ENCODE results near the gene POLD1. TPM values are rescaled to one million over a fixed set of nuclear protein-coding genes. Genes with fewer than 3 reads are reported as not detected.

POLD1 gene
- total RNA-seq, 1 donor from 2014 or later: 19.8 TPM

DNA sequence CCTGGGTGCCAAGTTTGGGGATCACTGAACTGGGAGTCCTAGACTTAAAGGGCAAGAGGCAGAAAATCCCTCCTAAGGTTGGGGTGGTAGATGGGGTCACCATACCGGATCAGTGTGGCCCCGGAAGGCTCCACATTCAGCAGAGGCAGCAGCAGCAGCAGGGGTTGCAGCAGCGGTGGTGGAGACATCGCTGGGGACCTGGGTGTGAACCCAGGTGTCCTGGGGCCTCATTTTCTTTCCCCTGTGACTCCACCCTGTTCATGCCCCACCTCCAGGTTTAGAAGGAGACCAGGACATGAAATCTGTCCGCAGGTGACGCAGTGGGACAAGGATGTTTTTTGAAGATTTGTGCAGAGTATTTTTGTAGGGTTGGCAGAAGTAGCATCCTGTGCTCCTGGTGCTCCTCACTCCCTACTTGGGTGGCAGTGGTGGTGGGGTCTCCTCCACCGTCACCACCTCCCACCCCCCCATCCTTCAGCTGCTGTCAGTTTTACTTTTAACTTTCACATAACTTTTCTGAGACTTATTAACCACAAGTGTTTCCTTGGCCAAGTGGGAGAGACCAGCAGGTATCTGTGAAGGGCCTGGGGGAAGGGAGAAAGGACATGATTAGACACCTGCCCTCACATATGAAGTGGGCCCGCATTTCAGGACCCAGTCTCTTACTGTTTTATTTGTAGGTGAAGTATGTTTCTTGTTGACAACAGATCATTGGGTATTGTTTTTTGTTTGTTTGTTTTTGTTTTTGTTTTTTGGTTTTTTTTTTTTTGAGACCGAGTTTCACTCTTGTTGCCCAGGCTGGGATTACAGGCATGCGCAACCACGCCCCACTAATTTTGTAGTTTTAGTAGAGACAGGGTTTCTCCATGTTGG, 18.5 kb upstream of the POLD1 start, which contains the start of gene NAPSA:
Gene NAPSA (minus strand): TSS at position 206 of the 873 bp plus-strand sequence. CDS start 18 bp downstream, at position 188.
- peaks cover 3 to 14% (median 7%) of the 10 kb centered on the region in 3 donors for H3K4me1 ChIP-seq (ENCODE audit: control insufficient read depth in 3 of 3, insufficient read depth in 3 of 3, low read length in 3 of 3)
- H3K27ac ChIP-seq (ENCODE audit: low read depth, low read length): no peak within 1 kb of the TSS
- no peak within 1 kb of the TSS for H3K9ac ChIP-seq (ENCODE audit: low read depth in 1 of 3, low read length in 3 of 3)
- no peaks in the 10 kb centered on the region for H3K9me3 ChIP-seq (ENCODE audit: control insufficient read depth in 3 of 3, low read length in 3 of 3)
- H3K36me3 ChIP-seq (ENCODE audit: control insufficient read depth in 3 of 3, insufficient read depth in 3 of 3, low read length in 3 of 3): no peaks in the 10 kb centered on the region
- H3K27me3 ChIP-seq (ENCODE audit: control insufficient read depth in 3 of 3, insufficient read depth in 3 of 3, low read length in 3 of 3): no peaks in the 10 kb centered on the region
- no peak within 1 kb of the TSS for H3K4me3 ChIP-seq (ENCODE audit: low read length in 3 of 3)

DNA sequence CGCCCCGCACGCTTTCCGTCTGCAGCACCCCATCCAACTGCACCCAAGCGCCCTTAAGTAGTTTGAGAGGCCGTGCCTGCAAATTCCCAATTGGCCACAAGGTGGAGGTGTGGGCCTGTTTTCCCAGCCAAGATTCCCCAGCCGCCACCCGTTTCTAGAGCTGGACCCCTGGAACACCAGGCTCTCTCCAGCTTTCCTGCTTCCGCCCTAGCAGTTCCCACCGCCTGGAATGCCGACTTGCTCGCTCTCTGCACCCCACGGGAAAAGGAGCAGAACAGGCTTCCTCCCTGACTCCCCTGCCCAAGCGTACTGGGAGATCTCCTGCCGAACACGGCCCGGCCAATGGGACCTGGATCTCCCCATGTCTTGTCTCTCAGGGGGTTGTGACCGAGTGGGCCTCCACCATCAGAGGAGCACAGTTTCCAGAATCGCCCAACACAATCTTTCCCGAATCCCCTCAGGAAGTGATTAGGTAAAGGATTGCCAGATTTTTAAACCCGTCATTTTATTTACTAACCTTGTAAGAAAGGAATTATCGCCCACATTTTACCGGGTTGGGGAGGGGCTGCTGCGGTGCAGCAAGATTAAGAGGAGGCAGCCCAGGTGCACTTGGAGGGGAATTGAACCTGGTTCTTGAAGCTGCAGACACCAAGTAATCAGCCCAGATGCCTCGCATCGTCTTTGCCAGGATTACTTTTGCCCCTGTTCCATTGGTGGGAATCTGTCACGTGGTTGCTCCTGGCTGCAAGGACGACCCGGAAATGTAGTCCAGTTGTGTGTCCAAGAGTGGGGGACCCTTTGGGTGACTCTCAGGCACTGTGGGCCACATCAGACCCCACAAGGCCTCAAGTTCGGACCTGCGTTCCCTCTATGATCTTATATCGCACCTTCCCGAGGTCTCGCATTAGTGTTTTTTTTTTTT, 15.2 kb upstream of the POLD1 start:
- Histone ChIP-seq H3K27me3 (ENCODE audit: control insufficient read depth in 3 of 3, insufficient read depth in 3 of 3, low read length in 3 of 3) (no peaks in the 10 kb centered on the region), H3K9me3 (ENCODE audit: control insufficient read depth in 3 of 3, low read length in 3 of 3) (no peaks in the 10 kb centered on the region), H3K27ac (ENCODE audit: low read depth, low read length) (no peak overlapping the region), H3K9ac (ENCODE audit: low read depth in 1 of 3, low read length in 3 of 3) (peak overlapping the region; percentile 69 to 89 (median 82)), H3K36me3 (ENCODE audit: control insufficient read depth in 3 of 3, insufficient read depth in 3 of 3, low read length in 3 of 3) (no peaks in the 10 kb centered on the region), H3K4me1 (ENCODE audit: control insufficient read depth in 3 of 3, insufficient read depth in 3 of 3, low read length in 3 of 3) (peaks cover 7 to 20% (median 7%) of the 10 kb centered on the region in 3 donors), H3K4me3 (ENCODE audit: low read length in 3 of 3) (peak overlapping the region; percentile 89 to 92 (median 91))

- Histone ChIP-seq H3K27me3 (ENCODE audit: control insufficient read depth in 3 of 3, insufficient read depth in 3 of 3, low read length in 3 of 3) (no peaks in the 10 kb centered on the region), H3K36me3 (ENCODE audit: control insufficient read depth in 3 of 3, insufficient read depth in 3 of 3, low read length in 3 of 3) (no peaks in the 10 kb centered on the region), H3K27ac (ENCODE audit: low read depth, low read length) (no peak overlapping the region), H3K4me1 (ENCODE audit: control insufficient read depth in 3 of 3, insufficient read depth in 3 of 3, low read length in 3 of 3) (peaks cover 7 to 25% (median 11%) of the 10 kb centered on the region in 3 donors), H3K9ac (ENCODE audit: low read depth in 1 of 3, low read length in 3 of 3) (no peak overlapping the region), H3K4me3 (ENCODE audit: low read length in 3 of 3) (no peak overlapping the region), H3K9me3 (ENCODE audit: control insufficient read depth in 3 of 3, low read length in 3 of 3) (no peaks in the 10 kb centered on the region)
Observed at GRCh38 chr19:50371914-50372475, 12.2 kb upstream of the POLD1 start.

- H3K27me3 ChIP-seq (ENCODE audit: control insufficient read depth in 3 of 3, insufficient read depth in 3 of 3, low read length in 3 of 3): no peaks in the 10 kb centered on the region
- no peaks in the 10 kb centered on the region for H3K9me3 ChIP-seq (ENCODE audit: control insufficient read depth in 3 of 3, low read length in 3 of 3)
- H3K4me3 ChIP-seq (ENCODE audit: low read length in 3 of 3): peak within 1 kb of the TSS; percentile 83 to 90 (median 86)
- peak within 1 kb of the TSS; percentile 99 for H3K27ac ChIP-seq (ENCODE audit: low read depth, low read length)
- peaks cover 37 to 39% (median 37%) of the 10 kb centered on the region in 3 donors for H3K36me3 ChIP-seq (ENCODE audit: control insufficient read depth in 3 of 3, insufficient read depth in 3 of 3, low read length in 3 of 3)
- peaks cover 4 to 11% (median 4%) of the 10 kb centered on the region in 3 donors for H3K4me1 ChIP-seq (ENCODE audit: control insufficient read depth in 3 of 3, insufficient read depth in 3 of 3, low read length in 3 of 3)
- peak within 1 kb of the TSS; percentile 92 to 96 (median 93) for H3K9ac ChIP-seq (ENCODE audit: low read depth in 1 of 3, low read length in 3 of 3)
Observed at GRCh38 chr19:50376166-50377050, 7.7 kb upstream of the POLD1 start, which contains the start of gene NR1H2. TSS of gene NR1H2 (plus strand) at chr19:50376457. CDS start at chr19:50377606, 1,149 bp downstream.

DNA sequence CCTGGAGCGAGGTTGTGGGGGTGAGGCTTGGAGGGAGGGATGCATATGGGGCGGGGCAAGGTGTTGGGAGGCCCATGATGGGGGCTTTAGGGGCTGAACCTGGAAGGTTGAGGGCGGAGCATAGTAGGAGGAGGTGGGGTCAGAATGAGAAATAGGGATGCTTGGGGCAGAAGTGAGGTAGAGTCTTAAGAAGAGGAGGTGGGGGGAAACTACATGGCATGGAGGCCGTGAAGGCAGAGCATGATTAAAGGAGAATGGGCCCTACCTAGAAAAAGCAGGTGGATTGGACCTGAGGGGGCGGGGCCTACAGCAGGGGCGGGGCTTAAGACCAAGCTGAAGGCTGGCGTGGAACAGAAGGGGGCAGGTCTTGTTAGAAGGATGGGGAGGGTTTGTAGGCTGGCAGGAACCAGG, 7.1 kb upstream of the POLD1 start:
- Histone ChIP-seq H3K27me3 (ENCODE audit: control insufficient read depth in 3 of 3, insufficient read depth in 3 of 3, low read length in 3 of 3) (no peaks in the 10 kb centered on the region), H3K4me1 (ENCODE audit: control insufficient read depth in 3 of 3, insufficient read depth in 3 of 3, low read length in 3 of 3) (peaks cover 4 to 11% (median 4%) of the 10 kb centered on the region in 3 donors), H3K9ac (ENCODE audit: low read depth in 1 of 3, low read length in 3 of 3) (no peak overlapping the region), H3K27ac (ENCODE audit: low read depth, low read length) (no peak overlapping the region), H3K9me3 (ENCODE audit: control insufficient read depth in 3 of 3, low read length in 3 of 3) (no peaks in the 10 kb centered on the region), H3K36me3 (ENCODE audit: control insufficient read depth in 3 of 3, insufficient read depth in 3 of 3, low read length in 3 of 3) (peaks cover 40 to 44% (median 43%) of the 10 kb centered on the region in 3 donors), H3K4me3 (ENCODE audit: low read length in 3 of 3) (no peak overlapping the region)

GRCh38 chr19:50377517-50377916, 6.6 kb upstream of the POLD1 start:
- H3K4me1 ChIP-seq (ENCODE audit: control insufficient read depth in 3 of 3, insufficient read depth in 3 of 3, low read length in 3 of 3): peaks cover 4 to 10% (median 4%) of the 10 kb centered on the region in 3 donors
- H3K27ac ChIP-seq (ENCODE audit: low read depth, low read length): no peak overlapping the region
- no peak overlapping the region for H3K4me3 ChIP-seq (ENCODE audit: low read length in 3 of 3)

DNA sequence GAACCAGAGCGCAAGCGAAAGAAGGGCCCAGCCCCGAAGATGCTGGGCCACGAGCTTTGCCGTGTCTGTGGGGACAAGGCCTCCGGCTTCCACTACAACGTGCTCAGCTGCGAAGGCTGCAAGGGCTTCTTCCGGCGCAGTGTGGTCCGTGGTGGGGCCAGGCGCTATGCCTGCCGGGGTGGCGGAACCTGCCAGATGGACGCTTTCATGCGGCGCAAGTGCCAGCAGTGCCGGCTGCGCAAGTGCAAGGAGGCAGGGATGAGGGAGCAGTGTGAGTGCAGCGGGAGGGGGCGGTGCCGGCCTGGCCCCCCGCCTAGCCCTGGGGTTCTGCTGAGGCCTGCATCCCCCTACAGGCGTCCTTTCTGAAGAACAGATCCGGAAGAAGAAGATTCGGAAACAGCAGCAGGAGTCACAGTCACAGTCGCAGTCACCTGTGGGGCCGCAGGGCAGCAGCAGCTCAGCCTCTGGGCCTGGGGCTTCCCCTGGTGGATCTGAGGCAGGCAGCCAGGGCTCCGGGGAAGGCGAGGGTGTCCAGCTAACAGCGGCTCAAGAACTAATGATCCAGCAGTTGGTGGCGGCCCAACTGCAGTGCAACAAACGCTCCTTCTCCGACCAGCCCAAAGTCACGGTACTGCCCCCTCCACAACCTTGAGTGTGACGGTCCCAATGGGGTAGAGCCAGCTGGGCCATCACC, 5.8 kb upstream of the POLD1 start:
- Histone ChIP-seq H3K36me3 (ENCODE audit: control insufficient read depth in 3 of 3, insufficient read depth in 3 of 3, low read length in 3 of 3) (peaks cover 40 to 49% (median 48%) of the 10 kb centered on the region in 3 donors), H3K27ac (ENCODE audit: low read depth, low read length) (no peak overlapping the region), H3K9ac (ENCODE audit: low read depth in 1 of 3, low read length in 3 of 3) (no peak overlapping the region), H3K4me3 (ENCODE audit: low read length in 3 of 3) (no peak overlapping the region), H3K27me3 (ENCODE audit: control insufficient read depth in 3 of 3, insufficient read depth in 3 of 3, low read length in 3 of 3) (no peaks in the 10 kb centered on the region), H3K9me3 (ENCODE audit: control insufficient read depth in 3 of 3, low read length in 3 of 3) (no peaks in the 10 kb centered on the region), H3K4me1 (ENCODE audit: control insufficient read depth in 3 of 3, insufficient read depth in 3 of 3, low read length in 3 of 3) (peaks cover 0 to 5% (median 4%) of the 10 kb centered on the region in 3 donors)

More at GRCh38 chr19:50377517-50377916, 6.6 kb upstream of the POLD1 start:
- H3K27me3 ChIP-seq (ENCODE audit: control insufficient read depth in 3 of 3, insufficient read depth in 3 of 3, low read length in 3 of 3): no peaks in the 10 kb centered on the region
- peaks cover 40 to 48% (median 46%) of the 10 kb centered on the region in 3 donors for H3K36me3 ChIP-seq (ENCODE audit: control insufficient read depth in 3 of 3, insufficient read depth in 3 of 3, low read length in 3 of 3)
- no peaks in the 10 kb centered on the region for H3K9me3 ChIP-seq (ENCODE audit: control insufficient read depth in 3 of 3, low read length in 3 of 3)
- no peak overlapping the region for H3K9ac ChIP-seq (ENCODE audit: low read depth in 1 of 3, low read length in 3 of 3)

DNA sequence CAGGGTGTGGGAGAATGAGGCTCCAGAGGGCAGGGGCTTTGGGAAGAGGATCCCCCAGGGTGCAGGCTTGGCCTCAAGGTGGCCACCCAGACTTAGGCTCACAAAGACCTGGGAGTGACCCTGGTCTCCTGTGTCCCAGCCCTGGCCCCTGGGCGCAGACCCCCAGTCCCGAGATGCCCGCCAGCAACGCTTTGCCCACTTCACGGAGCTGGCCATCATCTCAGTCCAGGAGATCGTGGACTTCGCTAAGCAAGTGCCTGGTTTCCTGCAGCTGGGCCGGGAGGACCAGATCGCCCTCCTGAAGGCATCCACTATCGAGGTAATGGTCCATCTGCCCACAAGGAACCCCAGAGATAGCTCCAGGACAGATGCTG, 5.3 kb upstream of the POLD1 start:
- Histone ChIP-seq H3K4me3 (ENCODE audit: low read length in 3 of 3) (no peak overlapping the region), H3K4me1 (ENCODE audit: control insufficient read depth in 3 of 3, insufficient read depth in 3 of 3, low read length in 3 of 3) (peaks cover 5 to 9% (median 8%) of the 10 kb centered on the region in 3 donors), H3K9ac (ENCODE audit: low read depth in 1 of 3, low read length in 3 of 3) (no peak overlapping the region), H3K9me3 (ENCODE audit: control insufficient read depth in 3 of 3, low read length in 3 of 3) (no peaks in the 10 kb centered on the region), H3K36me3 (ENCODE audit: control insufficient read depth in 3 of 3, insufficient read depth in 3 of 3, low read length in 3 of 3) (peaks cover 40 to 49% (median 48%) of the 10 kb centered on the region in 3 donors), H3K27me3 (ENCODE audit: control insufficient read depth in 3 of 3, insufficient read depth in 3 of 3, low read length in 3 of 3) (no peaks in the 10 kb centered on the region), H3K27ac (ENCODE audit: low read depth, low read length) (no peak overlapping the region)

Data from skeletal muscle tissue (tissue), 4 donors.